Measurements from ENCODE around the gene EIF4G2.

The EIF4G2 gene

GRCh38 chr11:10792385-10793068 is 16.2 kb downstream of the EIF4G2 start:
- Histone ChIP-seq H3K36me3 (ENCODE audit: control insufficient read depth in 2 of 2, insufficient read depth in 1 of 2, low read length in 2 of 2) (peaks cover 0 to 23% of the 10 kb centered on the region in 2 experiments; a peak in 2 of 3 replicates), H3K9me3 (ENCODE audit: control insufficient read depth, insufficient read depth, low read depth, low read length) (no peaks in the 10 kb centered on the region), H3K4me3 (ENCODE audit: low read depth, low read length) (no peak overlapping the region), H3K27ac (ENCODE audit: extremely low read depth, low read depth, low read length) (no peak overlapping the region), H3K4me1 (ENCODE audit: control insufficient read depth, insufficient read depth, low read length) (no peaks in the 10 kb centered on the region)
- POLR2A ChIA-PET = interaction anchor here (0.7 to 6.5 kb wide), 8 partner anchors 9 to 139 kb away, joined by 3 to 72 read pairs (median 4); partner anchors contain the start of genes CTR9, EIF4G2 and ZBED5
- CTCF ChIA-PET = interaction anchor here (0.6 to 6.3 kb wide), 56 partner anchors 8 to 999 kb away, joined by 3 to 97 read pairs (median 4); no protein-coding TSS in a partner anchor
- TF ChIP-seq TSHZ1 (tag by site-specific recombination; IDR thresholded peaks at IDR 0.05; ENCODE audit: borderline replicate concordance) (no peak), ZNF214 (tag by site-specific recombination; IDR thresholded peaks at IDR 0.05; ENCODE audit: borderline replicate concordance) (no peak), OVOL3 (tag by site-specific recombination; IDR thresholded peaks at IDR 0.05) (no peak), KLF9 (tag by site-specific recombination; IDR thresholded peaks at IDR 0.05; ENCODE audit: low read depth) (no peak), ZNF473 (tag by site-specific recombination; IDR thresholded peaks at IDR 0.05) (no peak), KLF17 (tag by site-specific recombination; IDR thresholded peaks at IDR 0.05) (no peak), ZNF423 (tag by site-specific recombination; IDR thresholded peaks at IDR 0.05) (no peak), ZNF830 (tag by site-specific recombination; IDR thresholded peaks at IDR 0.05; ENCODE audit: low read depth) (no peak), ZNF747 (tag by site-specific recombination; IDR thresholded peaks at IDR 0.05) (no peak), ZNF341 (tag by site-specific recombination; IDR thresholded peaks at IDR 0.05; ENCODE audit: low read depth) (no peak), ZNF350 (tag by site-specific recombination; IDR thresholded peaks at IDR 0.05) (no peak), ZNF626 (tag by site-specific recombination; IDR thresholded peaks at IDR 0.05) (no peak), ZEB2 (tag by site-specific recombination; IDR thresholded peaks at IDR 0.05) (0 out of 2 replicates have a peak, but pooled peaks have one; percentile 18), ZNF140 (tag by site-specific recombination; IDR thresholded peaks at IDR 0.05) (no peak), CTCF (tag by site-specific recombination; IDR thresholded peaks at IDR 0.05) (peak; percentile 90), PRDM2 (tag by site-specific recombination; IDR thresholded peaks at IDR 0.05; ENCODE audit: borderline replicate concordance) (no peak), ZBTB20 (tag by site-specific recombination; IDR thresholded peaks at IDR 0.05) (peak; percentile 36), ZNF114 (tag by site-specific recombination; IDR thresholded peaks at IDR 0.05) (no peak), ZNF600 (tag by site-specific recombination; IDR thresholded peaks at IDR 0.05) (peak; percentile 72), ZNF629 (tag by site-specific recombination; IDR thresholded peaks at IDR 0.05) (no peak), ZNF707 (tag by site-specific recombination; IDR thresholded peaks at IDR 0.05) (no peak), ZNF354C (tag by site-specific recombination; IDR thresholded peaks at IDR 0.05; ENCODE audit: borderline replicate concordance, low read depth) (no peak), PRDM1 (tag by site-specific recombination; IDR thresholded peaks at IDR 0.05) (no peak), ZNF2 (tag by site-specific recombination; IDR thresholded peaks at IDR 0.05) (peak; percentile 99)

Measured in HEK293 (cell line).